NT2/D1 (cell line): ENCODE data around the gene CDK11A.
"Not testable (repeated sequence)": the region's sequence is repeated elsewhere in the genome, so short reads cannot be mapped to it uniquely, and the experiment has no call there.

Experiments used
- SUZ12 ChIP-seq: IDR thresholded peaks from 2 replicates; pipeline ENCODE4 v1.6.1; 2011; ENCODE audit not compliant: insufficient read length, insufficient read depth; ENCODE audit errors: extremely low read depth
- YY1 ChIP-seq: IDR thresholded peaks from 2 replicates; pipeline ENCODE4 v1.6.1; 2011; ENCODE audit not compliant: insufficient read length, insufficient read depth
- ZNF274 ChIP-seq: IDR thresholded peaks from 2 replicates; pipeline ENCODE4 v1.6.1; 2011; ENCODE audit warnings: mild to moderate bottlenecking, low read depth, low read length

DNA sequence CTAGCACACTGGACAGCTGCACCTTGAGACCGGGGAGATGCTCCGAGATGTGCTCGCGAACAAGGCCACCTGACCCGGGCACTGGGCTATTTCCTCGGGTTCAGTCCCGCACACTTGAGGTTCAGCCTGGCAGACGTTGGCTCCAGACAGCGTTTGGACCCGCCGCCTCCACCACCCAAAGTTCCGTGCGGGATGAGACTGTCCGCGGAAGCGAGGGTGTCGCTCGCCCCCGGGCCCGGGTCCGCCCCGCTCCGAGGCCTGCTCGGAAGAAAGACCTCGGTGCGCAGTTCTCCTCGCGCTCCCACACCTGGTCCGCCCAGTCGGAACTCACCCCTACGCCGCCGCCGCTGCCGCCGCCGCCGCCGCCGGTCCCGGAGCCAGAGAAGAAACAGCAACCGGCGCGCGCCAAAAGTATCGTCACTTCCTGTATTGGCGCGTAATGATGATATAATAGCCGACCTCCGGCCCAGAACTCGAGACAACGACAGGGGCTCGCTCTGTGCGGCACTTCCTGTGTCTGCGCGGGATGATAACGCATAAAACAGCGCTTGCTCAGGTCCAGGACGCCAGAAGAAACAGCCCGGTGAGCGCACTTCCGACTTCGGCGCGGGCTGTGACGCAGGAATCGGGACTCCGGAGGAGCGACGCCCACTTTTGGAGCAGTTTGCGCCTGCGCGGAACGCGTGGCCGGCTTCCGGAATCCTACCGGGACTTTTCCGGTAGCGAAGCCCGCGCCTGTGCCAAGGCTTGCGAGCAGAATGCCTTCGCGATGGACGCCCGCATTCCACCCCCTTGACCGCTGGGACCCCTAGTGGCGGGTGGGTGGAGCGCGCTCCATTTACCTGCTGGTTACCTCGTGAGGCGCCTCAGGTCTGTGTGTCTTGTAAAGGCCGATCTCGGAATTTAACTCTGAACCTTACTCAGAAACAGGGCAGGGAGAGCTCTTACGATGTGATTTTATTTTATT is 65.3 kb downstream of the CDK11A start, which contains the start of gene CDK11B:
- TF ChIP-seq YY1, SUZ12, ZNF274: not testable (repeated sequence)
